Activated T-helper 1 cell treated with anti-CD3 and anti-CD28 coated beads, Interleukin-2, amount 50 U/mL, for 16 hours (primary cell): ENCODE data around the gene DMRTA1.
"Not testable (repeated sequence)": the region's sequence is repeated elsewhere in the genome, so short reads cannot be mapped to it uniquely, and the experiment has no call there.

Source experiments
- DNase-seq, 2 donors: peaks; one replicate each; pipeline ENCODE4 v3.0.0-alpha.2; 2020; ENCODE audit warnings: low read depth in 1 of 2, low spot score in 1 of 2

DMRTA1 gene

DNA sequence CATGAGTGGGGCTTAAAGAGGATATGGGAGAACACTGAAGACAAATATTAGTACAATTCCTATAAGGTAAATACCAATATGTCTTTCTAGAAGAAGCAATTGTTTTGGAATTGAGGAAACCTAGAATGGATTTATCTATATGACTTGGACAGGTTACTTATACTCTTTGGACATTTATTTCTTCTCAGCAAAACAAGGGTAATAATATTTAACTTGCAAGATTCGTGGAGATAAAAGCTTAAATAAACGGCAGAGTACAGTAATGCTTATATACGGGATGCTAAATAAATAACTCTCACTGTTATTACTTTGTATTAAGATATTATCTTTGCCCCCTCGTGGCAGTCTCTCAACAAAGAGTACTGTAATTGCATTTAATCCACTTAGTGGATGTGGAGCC is 8.6 kb downstream of the DMRTA1 start:
- no peak for DNase-seq

DNA sequence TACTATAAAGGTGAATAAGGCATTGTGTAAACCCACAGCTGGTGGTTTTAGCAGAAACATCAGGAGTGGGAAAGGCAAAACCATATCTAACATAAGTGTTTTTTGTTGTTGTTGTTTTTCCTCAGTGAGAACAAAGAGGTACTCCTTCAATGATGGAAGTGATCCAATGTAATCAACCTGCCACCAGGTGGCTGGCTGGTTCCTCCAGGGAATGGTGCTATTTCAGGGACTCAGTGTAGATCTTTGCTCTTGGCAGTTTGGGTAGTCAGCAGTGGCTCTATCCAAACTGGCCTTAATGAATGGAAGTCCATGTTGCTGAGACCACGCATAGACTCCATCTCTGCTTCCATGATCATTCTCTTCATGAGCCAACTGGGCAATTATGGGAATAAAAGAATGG is 10.8 kb downstream of the DMRTA1 start:
- DNase-seq, result no peak

DNA sequence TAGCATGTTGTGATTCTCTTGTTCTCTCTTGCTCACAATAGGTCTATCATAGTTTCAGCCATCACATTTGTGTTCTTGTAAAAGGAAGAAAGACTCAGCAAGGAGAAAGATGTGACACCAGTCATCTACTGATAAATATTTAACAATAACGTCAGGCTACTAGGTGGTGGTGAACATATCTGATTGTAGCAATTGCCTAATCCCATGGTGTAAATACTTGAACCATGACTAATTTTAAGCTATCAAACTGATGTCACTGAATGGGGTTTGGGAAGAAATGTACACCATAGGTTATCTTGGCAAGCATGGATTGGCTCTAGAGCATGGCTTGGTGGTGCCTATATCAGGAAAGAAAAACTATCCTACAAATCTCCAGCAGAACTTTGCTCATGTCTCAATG is 16.6 kb downstream of the DMRTA1 start:
- no peak for DNase-seq

DNA sequence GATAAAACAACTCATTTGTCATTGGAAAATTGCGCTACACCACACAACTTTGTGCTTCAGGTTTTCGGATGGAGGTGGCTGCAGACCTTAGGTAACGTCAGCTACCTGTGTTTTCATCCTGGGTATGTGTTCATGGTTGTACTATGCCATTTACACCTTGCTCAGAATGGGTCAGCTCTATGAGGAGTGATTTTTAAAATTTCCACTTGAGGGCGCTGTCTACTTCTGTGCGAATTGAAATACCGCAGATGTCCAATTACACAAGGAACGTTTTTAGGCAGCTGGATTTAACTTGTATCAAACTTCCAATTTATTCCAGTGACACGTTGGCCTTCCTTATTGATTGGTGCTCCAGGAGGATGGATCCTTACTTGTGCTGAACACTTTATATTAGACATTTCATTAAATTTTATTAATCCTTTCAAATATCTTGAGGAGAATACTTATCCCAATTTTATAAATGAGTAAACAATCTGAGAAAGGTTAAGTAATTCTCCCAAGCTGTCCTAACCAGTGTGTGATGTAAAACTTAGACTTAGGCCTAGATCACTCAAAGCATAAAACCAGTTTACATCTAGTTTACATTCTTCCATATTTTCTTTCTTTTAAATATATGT is 23.4 kb downstream of the DMRTA1 start:
- no peak for DNase-seq

DNA sequence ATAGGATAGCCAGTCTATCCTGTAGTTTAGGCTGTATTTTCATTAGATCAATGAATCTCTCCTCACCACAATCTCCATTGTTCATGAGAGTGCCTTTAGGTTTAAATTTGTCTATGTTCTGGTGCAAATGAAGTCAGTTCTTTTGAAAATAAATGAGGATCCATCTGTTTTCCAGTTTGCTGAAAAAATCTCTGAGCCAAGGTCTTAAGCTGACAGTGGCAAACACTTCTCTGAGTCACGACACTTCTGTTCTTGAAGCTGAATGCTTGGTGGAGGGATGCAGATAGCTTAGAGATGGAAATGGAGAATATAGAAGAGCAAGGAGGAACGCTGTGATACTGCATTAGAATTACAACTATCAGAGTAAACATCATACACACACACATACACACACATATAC is 34.9 kb downstream of the DMRTA1 start:
- no peak for DNase-seq

DNA sequence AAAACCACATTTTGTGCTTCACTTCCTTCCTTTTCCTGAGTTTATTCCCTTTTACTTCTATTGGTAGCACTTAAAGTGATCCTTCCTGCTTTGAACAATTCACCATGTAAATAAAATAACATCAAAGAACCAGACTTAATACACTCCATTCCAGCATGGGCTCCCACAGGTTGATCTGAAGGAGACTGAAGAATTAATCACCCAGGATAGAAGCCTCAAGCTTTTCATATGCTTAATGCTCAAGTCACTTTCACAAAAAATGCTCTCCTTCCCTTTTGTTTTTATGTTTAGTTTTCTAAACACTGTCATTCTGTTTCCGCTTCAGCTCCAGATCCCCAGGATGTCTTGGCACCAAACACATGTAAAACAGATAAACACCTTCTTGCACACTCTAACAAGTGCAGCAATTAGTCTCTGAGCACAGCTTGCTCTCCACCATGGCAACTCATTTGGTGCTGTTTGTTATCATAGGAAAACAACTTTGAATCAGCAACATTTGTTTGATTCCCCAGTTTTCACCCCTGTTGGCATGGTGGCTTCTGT is 37.0 kb downstream of the DMRTA1 start:
- DNase-seq, result no peak

DNA sequence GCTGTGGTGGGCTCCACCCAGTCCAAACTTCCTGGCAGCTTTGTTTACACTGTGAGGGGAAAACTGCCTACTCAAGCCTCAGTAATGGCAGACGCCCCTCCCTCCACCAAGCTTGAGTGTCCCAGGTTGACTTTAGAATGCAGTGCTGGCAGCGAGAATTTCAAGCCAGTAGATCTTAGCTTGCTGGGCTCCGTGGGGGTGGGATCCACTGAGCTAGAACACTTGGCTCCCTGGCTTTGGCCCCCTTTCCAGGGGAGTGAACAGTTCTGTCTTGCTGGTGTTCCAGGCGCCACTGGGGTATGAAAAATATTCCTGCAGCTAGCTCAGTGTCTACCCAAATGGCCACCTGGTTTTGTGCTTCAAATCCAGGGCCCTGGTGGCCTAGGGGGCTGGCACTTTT is 49.6 kb downstream of the DMRTA1 start:
- DNase-seq, result not testable (repeated sequence)
